Aorta (tissue), 5 donors: ENCODE measurements around the gene ETV6. TPM values are rescaled to one million over a fixed set of nuclear protein-coding genes. Genes with fewer than 3 reads are reported as not detected.

Experiments used
- ATAC-seq: fragments of 200-7000 bp; cut with Tn5 transposase; one replicate; pipeline ENCODE4 v1.9.1; 2022; ENCODE audit warnings: moderate library complexity; ENCODE audit not compliant: low FRiP score
- DNase-seq, 2 donors: peaks; one replicate each; pipeline ENCODE4 v3.0.0-alpha.2; 2020
- H3K27ac ChIP-seq, 2 donors: one replicate each; pipeline ENCODE4 v1.5.1; 2013; ENCODE audit warnings: low read length in 2 of 2, mild to moderate bottlenecking in 2 of 2, moderate library complexity in 2 of 2, control low read depth in 1 of 2, inconsistent platforms in 1 of 2, low read depth in 1 of 2
- H3K27me3 ChIP-seq, 2 donors: one replicate each; pipeline ENCODE4 v1.6.1; 2013; ENCODE audit warnings: control low read depth in 1 of 2, low read length in 1 of 2, mild to moderate bottlenecking in 1 of 2, moderate library complexity in 1 of 2; ENCODE audit not compliant: insufficient read depth in 2 of 2, control insufficient read depth in 1 of 2
- H3K36me3 ChIP-seq, 2 donors: one replicate each; pipeline ENCODE4 v1.6.1; 2013; ENCODE audit warnings: control low read depth in 1 of 2, low read length in 1 of 2, mild to moderate bottlenecking in 1 of 2; ENCODE audit not compliant: insufficient read depth in 2 of 2, control insufficient read depth in 1 of 2
- H3K4me1 ChIP-seq, 2 donors: one replicate each; pipeline ENCODE4 v1.6.1; 2013; ENCODE audit warnings: low read length in 2 of 2, control low read depth in 1 of 2, mild to moderate bottlenecking in 1 of 2, moderate library complexity in 1 of 2; ENCODE audit not compliant: insufficient read depth in 2 of 2, control insufficient read depth in 1 of 2
- H3K4me3 ChIP-seq, 2 donors: one replicate each; pipeline ENCODE4 v1.5.1; 2013; ENCODE audit warnings: low read length in 2 of 2, control low read depth in 1 of 2, mild to moderate bottlenecking in 1 of 2
- H3K9me3 ChIP-seq: one replicate; pipeline ENCODE4 v1.6.1; 2013; ENCODE audit warnings: mild to moderate bottlenecking, low read length; ENCODE audit not compliant: control insufficient read depth
- WGBS, 2 donors: extraction: QIAGEN DNeasy Blood & Tissue Kit; methylation state at CpG; one replicate each; pipeline ENCODE4 v1.1.7; 2013; 5-methylcytosine and 5-hydroxymethylcytosine counted together
- intact Hi-C, 2 donors: fragments of 100-400 bp; cut with DNase I; formaldehyde crosslinking; loops; one replicate each; pipeline versions ENCODE4 v1.14.2 to v1.15.0; 2022
- polyA plus RNA-seq, 2 donors: library from polyadenylated mRNA; stranded (reverse); fragments of 200-250 nt; gene quantifications; one replicate each; pipeline ENCODE4 v1.2.3, GENCODE V29; 2013
- total RNA-seq, 2 donors: library from RNA; stranded (reverse); fragmentation: NEBNext Ultra II Directional; extraction: Animal tissue kit (Norgen Biotek cat#: 25700); gene quantifications; one replicate each; pipeline ENCODE4 v1.2.1, GENCODE V29; 2021
- donor health status: healthy with polysubstance abuse.
- donor health status: Bipolar disorder and iron deficiency.
- donor health status: DM: no; HTN: no; CAD: no.
- donor health status: DM: no; HTN: no; CAD: no.
- donor health status: DM: yes; HTN: yes; CAD: no.

Gene ETV6
- total and polyA plus RNA-seq, 4 donors = 6.9 to 113 (median 46.7) TPM

DNA sequence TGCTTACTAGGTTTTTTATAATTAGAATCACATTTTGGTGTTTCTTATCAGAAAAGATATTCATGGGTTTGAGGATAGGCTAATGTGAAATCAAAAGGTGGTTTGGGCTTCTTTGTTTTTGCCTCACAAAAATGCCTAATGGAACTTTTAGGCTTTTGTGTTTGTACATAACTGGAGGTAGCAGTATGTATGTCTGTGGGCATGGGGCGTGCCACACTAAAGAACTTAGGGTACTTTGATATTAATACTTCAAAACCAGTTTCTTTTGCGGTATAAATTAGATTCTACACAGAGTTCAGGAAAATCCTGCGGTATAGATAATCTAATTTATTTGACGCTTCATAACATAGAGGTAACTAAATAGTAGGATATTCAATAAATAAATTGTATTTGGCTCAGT lies 1.9 kb downstream of the ETV6 start:
- ATAC-seq (no peak), DNase-seq (no peak)
- Histone ChIP-seq H3K36me3 (peaks cover 0 to 2% of the 10 kb centered on the region in 2 donors), H3K9me3 (no peaks in the 10 kb centered on the region), H3K27me3 (no peaks in the 10 kb centered on the region), H3K4me3 (peak overlapping the region; percentile 100), H3K4me1 (peaks cover 3 to 11% of the 10 kb centered on the region in 2 donors), H3K27ac (no peak overlapping the region)
- WGBS, 2 donors = 5 to 9% methylated on average over 4 of the region's 4 CpGs
- intact Hi-C loops = loop anchor here (2.0 to 10.0 kb wide), 4 partner anchors 103 to 233 kb away; no protein-coding TSS in a partner anchor

DNA sequence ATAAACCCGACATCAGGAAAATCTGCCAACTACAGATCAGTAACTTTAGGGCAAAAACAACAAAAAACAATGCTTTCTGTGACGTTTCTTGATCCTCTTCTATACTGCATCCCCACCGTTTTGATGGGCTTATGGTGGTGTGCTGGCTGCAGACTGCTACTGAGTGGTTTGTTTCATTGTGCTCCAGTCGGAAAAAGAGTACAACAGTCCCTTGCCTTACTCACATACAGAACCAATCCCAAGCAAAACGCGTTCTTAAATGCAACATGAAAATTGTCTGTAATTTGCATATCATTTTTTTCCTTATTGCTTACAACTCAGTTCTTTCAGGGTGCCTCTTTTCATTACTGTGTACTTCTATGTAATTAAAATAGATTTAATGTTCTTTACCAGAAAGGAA lies 2.3 kb downstream of the ETV6 start:
- intact Hi-C loops = loop anchor here (2.0 to 10.0 kb wide), 6 partner anchors 45 to 379 kb away; no protein-coding TSS in a partner anchor
- no peak for ATAC-seq
- WGBS, 2 donors = 0 to 1% methylated on average over 6 of the region's 6 CpGs

DNA sequence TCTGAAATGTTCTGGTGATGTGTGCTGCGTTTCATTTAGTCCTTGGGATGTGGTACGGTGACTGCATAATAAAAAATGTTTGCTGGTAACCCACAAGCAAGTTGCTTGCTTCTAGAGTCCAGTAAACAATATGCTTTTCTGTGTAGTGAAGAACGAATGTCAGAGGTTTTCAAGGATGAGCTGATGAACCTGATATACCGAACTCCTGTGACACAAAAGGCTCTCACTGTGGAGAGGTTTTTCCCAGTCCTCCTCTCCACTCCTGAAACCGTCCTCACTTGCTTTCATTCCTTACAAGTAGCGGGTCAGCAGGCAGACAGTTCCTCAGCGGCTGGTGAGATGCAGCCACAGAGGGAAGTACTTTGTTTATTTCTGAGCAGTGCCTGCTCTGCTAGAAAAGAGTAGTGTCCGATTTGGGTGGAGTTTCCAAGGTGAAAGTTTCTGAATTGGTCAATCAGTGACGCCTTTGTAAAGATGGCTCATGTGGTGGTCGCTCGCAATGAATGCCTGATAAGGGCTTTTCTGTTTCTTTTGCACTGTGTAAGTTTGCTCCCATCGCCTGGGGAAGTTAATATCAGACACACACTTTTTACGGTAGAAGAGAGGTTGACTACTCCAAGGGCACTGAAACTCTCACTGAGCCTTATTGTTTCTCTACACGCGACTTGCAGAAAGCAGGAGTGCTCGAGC lies 3.0 kb downstream of the ETV6 start:
- DNase-seq (peak in 1 of 2 donors; percentile 68), ATAC-seq (peak; percentile 44)
- intact Hi-C loops = loop anchor here (2.0 to 10.0 kb wide), 5 partner anchors 44 to 378 kb away; no protein-coding TSS in a partner anchor
- Histone ChIP-seq H3K27ac (peak overlapping the region; percentile 51 to 92), H3K27me3 (no peaks in the 10 kb centered on the region), H3K4me3 (peak overlapping the region; percentile 100), H3K36me3 (peaks cover 0 to 2% of the 10 kb centered on the region in 2 donors), H3K9me3 (no peaks in the 10 kb centered on the region), H3K4me1 (peaks cover 5 to 12% of the 10 kb centered on the region in 2 donors)
- 1% methylated on average over 16 of the region's 16 CpGs for WGBS, 2 donors

More for the DNA sequence above, 2.3 kb downstream of the ETV6 start:
- Histone ChIP-seq H3K9me3 (no peaks in the 10 kb centered on the region), H3K4me1 (peaks cover 3 to 11% of the 10 kb centered on the region in 2 donors), H3K4me3 (peak overlapping the region; percentile 100), H3K36me3 (peaks cover 0 to 2% of the 10 kb centered on the region in 2 donors), H3K27ac (peak overlapping the region in 1 of 2 donors; percentile 68), H3K27me3 (no peaks in the 10 kb centered on the region)
- no peak for DNase-seq

DNA sequence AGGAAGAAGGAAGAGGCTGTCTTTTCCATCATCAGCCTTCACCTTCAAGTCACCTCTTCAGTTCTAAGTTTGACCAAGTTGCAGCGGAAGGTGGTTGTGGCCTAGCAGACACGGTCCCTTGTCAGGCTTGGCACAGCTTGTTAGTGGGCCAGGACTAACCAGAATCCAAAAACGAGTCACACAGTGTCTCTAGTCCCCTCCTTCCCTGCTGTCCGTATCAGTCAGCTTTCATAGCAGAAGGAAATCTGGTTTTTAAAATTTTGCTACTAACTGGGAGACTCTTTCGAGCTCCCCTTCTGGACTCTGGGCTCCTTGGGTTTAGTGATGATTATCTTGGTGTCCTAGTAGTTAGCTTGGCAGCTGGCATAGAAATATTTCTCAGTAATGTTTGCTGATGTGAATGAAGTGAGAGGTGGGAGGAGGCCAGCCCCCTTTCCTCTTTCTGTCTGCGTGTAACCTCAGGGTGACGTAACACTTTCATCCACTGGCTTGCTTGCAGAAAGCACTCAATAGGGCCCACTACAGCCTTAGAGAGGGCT lies 3.8 kb downstream of the ETV6 start:
- ATAC-seq (no peak), DNase-seq (no peak)
- Histone ChIP-seq H3K4me1 (peaks cover 5 to 16% of the 10 kb centered on the region in 2 donors), H3K9me3 (no peaks in the 10 kb centered on the region), H3K27me3 (no peaks in the 10 kb centered on the region), H3K36me3 (peaks cover 0 to 2% of the 10 kb centered on the region in 2 donors), H3K27ac (peak overlapping the region; percentile 51 to 92), H3K4me3 (peak overlapping the region; percentile 100)
- 9 to 11% methylated on average over 7 of the region's 7 CpGs for whole genome bisulfite sequencing, 2 donors
- intact Hi-C loops = loop anchor here (2.0 to 10.0 kb wide), 5 partner anchors 44 to 378 kb away; no protein-coding TSS in a partner anchor

DNA sequence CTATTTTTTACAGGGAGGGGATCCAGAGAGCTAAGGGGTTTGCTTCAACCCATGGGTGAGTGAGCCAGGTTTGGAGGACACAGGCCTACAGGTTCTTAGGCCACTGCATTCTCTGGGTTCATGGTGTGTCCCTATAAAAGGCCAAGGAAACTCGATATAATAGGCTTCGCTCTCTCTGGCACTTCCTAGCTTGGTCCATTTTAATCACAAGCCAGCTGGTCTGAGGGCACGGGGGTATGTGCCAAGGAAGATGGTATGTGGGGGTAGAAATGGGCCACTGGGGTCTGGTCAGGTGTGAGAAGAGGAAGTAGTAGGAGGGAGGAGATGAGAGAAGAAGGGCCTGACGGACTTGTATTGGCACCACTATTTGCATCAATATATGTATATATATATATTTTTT lies 4.9 kb downstream of the ETV6 start:
- Histone ChIP-seq H3K9me3 (no peaks in the 10 kb centered on the region), H3K27me3 (no peaks in the 10 kb centered on the region), H3K36me3 (peaks cover 0 to 2% of the 10 kb centered on the region in 2 donors), H3K4me3 (no peak overlapping the region), H3K27ac (peak overlapping the region in 1 of 2 donors; percentile 30), H3K4me1 (peaks cover 10 to 19% of the 10 kb centered on the region in 2 donors)
- intact Hi-C loops = loop anchor here (5.0 to 10.0 kb wide), 3 partner anchors 113 to 230 kb away; no protein-coding TSS in a partner anchor
- DNase-seq (no peak), ATAC-seq (no peak)
- WGBS, 2 donors = 38 to 40% methylated on average over 4 of the region's 4 CpGs

DNA sequence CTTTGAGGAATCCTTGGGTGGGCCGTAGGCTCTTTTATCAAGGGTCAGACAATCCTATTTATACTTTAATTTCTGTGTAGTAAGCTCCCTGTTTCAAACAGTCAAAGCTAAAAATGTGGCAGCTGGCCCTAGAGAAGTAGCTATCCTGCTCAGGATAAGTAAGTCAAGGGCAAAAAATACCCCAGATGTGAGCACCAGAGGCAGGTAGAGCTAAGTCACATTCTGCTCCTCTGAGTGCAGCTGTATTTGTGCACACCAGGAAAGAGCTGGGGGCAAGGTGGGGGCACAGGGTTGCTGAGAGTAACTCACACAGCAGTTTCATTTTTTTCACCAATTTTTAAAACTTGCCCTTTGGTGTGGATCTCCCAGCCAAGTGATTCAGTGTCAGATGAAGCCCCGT lies 5.3 kb downstream of the ETV6 start:
- H3K27me3 ChIP-seq = no peaks in the 10 kb centered on the region
- no peak for DNase-seq
- H3K4me3 ChIP-seq = no peak overlapping the region
- H3K36me3 ChIP-seq = peaks cover 0 to 2% of the 10 kb centered on the region in 2 donors
- intact Hi-C loops = loop anchor here (5.0 to 10.0 kb wide), 3 partner anchors 112 to 230 kb away; no protein-coding TSS in a partner anchor
- H3K27ac ChIP-seq = peak overlapping the region; percentile 30 to 33
- ATAC-seq = no peak
- no peaks in the 10 kb centered on the region for H3K9me3 ChIP-seq
- WGBS, 2 donors = 66 to 69% methylated on average over 2 of the region's 2 CpGs
- H3K4me1 ChIP-seq = peaks cover 11 to 19% of the 10 kb centered on the region in 2 donors

DNA sequence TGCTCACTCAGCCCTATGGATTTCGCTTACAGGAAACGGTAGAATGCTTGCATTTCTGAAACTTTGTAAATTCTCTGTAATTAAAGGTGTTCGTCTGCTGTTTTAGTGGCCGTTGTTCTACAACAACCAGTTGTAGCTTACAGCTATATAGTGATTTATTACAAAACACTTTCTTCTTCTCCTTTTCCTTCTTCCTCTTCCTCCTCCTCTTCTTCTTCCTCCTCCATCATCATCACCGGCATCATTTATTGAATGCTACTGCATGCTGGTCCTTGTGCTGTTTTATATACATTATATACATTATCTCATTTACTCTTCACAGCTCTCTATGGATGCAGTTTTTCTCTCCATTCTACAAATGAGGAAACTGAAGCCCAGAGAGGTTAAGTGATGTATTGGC lies 6.4 kb downstream of the ETV6 start:
- peaks cover 11 to 19% of the 10 kb centered on the region in 2 donors for H3K4me1 ChIP-seq
- 88% methylated on average over 5 of the region's 5 CpGs for WGBS, 2 donors
- DNase-seq (no peak), ATAC-seq (no peak)
- H3K27ac ChIP-seq = peak overlapping the region in 1 of 2 donors; percentile 50
- H3K4me3 ChIP-seq = no peak overlapping the region
- H3K9me3 ChIP-seq = no peaks in the 10 kb centered on the region
- peaks cover 0 to 2% of the 10 kb centered on the region in 2 donors for H3K36me3 ChIP-seq
- no peaks in the 10 kb centered on the region for H3K27me3 ChIP-seq
- intact Hi-C loops = loop anchor here in 1 of 2 donors (10.0 kb wide), 1 partner anchor 229 kb away; no protein-coding TSS in a partner anchor

DNA sequence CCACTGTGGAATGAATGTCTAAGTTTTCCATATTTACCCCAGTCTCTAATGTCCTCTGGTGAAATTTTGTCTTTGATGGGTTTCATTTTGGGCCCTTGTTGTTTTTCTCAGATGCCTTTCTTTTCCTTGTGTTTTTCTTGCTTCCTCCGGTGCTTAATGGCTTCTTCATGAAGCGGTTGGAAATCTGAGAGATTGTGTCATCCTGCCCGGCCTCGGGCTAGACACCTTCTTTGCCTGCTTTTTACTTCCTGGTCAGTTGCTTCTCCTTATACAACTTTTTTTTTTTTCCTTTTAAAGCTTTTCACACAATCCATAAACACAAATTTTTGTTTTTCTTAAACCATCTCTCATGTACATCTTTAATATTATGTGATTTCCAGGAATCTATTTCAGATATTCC lies 7.1 kb downstream of the ETV6 start:
- DNase-seq (no peak), ATAC-seq (no peak)
- Histone ChIP-seq H3K27me3 (no peaks in the 10 kb centered on the region), H3K4me3 (no peak overlapping the region), H3K27ac (no peak overlapping the region), H3K9me3 (no peaks in the 10 kb centered on the region), H3K4me1 (peaks cover 11 to 19% of the 10 kb centered on the region in 2 donors), H3K36me3 (peaks cover 0 to 2% of the 10 kb centered on the region in 2 donors)
- 77 to 78% methylated on average over 4 of the region's 4 CpGs for WGBS, 2 donors
- intact Hi-C loops = loop anchor here in 1 of 2 donors (10.0 kb wide), 1 partner anchor 228 kb away; no protein-coding TSS in a partner anchor
